A549 (cell line): ENCODE results near the gene E4F1. TPM values are rescaled to one million over a fixed set of nuclear protein-coding genes. Genes with fewer than 3 reads are reported as not detected.
A peak's percentile ranks its signal among the peaks of the same experiment; 100 is the strongest.

ENCODE experiments used
- ATAC-seq, 2 experiments: fragments of 200-7000 bp in 1 of 2; fragments of >200 bp in 1 of 2; cut with Nextera tagmentation in 1 of 2; cut with Tn5 transposase in 1 of 2; 3 replicates each; pipeline versions ENCODE4 v1.8.0 to v1.9.1; 2018 to 2020; ENCODE audit warnings: mild to moderate bottlenecking in 1 of 2, moderate library complexity in 1 of 2
- CTCF ChIA-PET: fragments of 300-600 bp; sonication (Branson Sonifier 250); formaldehyde crosslinking; extraction: SDS; loops from one replicate; lab custom pipeline; 2021; ENCODE audit warnings: antibody characterized with exemption, inconsistent platforms; lab: Yijun Ruan, JAX
- POLR2A ChIA-PET: fragments of 350-600 bp; formaldehyde crosslinking; extraction: SDS; loops from one replicate; lab custom pipeline; 2021; ENCODE audit warnings: antibody characterized with exemption, inconsistent platforms; lab: Yijun Ruan, JAX
- DNase-seq, 2 experiments: peaks; one replicate each; pipeline versions ENCODE4 v3.0.0 to v3.0.0-alpha.2; 2011 to 2016; ENCODE audit warnings: low read depth in 1 of 2, low spot score in 1 of 2
- FAIRE-seq: peaks from 2 replicates; lab custom pipeline; 2011; peaks lifted over from hg19 to GRCh38; lab: Jason Lieb, UNC
- H3K27ac ChIP-seq, 2 experiments: fragments of >200 bp; sonication (Bioruptor Twin); formaldehyde crosslinking; 3 replicates each; pipeline ENCODE4 v1.5.1; 2016 to 2017
- H3K4me1 ChIP-seq: fragments of >200 bp; sonication (Bioruptor Twin); formaldehyde crosslinking; 3 replicates; pipeline ENCODE4 v1.6.1; 2016
- H3K4me2 ChIP-seq: fragments of >200 bp; sonication (Bioruptor Twin); formaldehyde crosslinking; 3 replicates; pipeline ENCODE4 v1.6.1; 2016
- H3K4me3 ChIP-seq: fragments of >200 bp; sonication (Bioruptor Twin); formaldehyde crosslinking; 3 replicates; pipeline ENCODE4 v1.5.1; 2016
- H3K9me3 ChIP-seq: fragments of >200 bp; sonication (Bioruptor Twin); formaldehyde crosslinking; 3 replicates; pipeline ENCODE4 v1.6.1; 2016
- ATOH8 ChIP-seq: fragments of 250-450 bp; sonication (Bioruptor Pico); IDR thresholded peaks from 2 replicates; pipeline ENCODE4 v1.5.0; 2020; ENCODE audit warnings: low read depth, mild to moderate bottlenecking, moderate library complexity
- EHF ChIP-seq: fragments of 250-450 bp; sonication (Bioruptor Pico); IDR thresholded peaks from 2 replicates; pipeline ENCODE4 v1.5.0; 2020; ENCODE audit warnings: mild to moderate bottlenecking
- EHMT2 ChIP-seq: fragments of 200-600 bp; sonication (generic); IDR thresholded peaks from 2 replicates; pipeline ENCODE4 v1.6.1; 2016; ENCODE audit warnings: antibody characterized with exemption, low read depth, mild to moderate bottlenecking, moderate library complexity
- ELK1 ChIP-seq: fragments of 150-350 bp; IDR thresholded peaks from 2 replicates; pipeline ENCODE4 v1.6.1; 2014; ENCODE audit warnings: low read depth, mild to moderate bottlenecking, low read length
- EP300 ChIP-seq, 2 experiments: fragments of >200 bp; sonication (Bioruptor Twin); formaldehyde crosslinking; IDR thresholded peaks; 2 replicates in 1 of 2; 3 replicates in 1 of 2; pipeline ENCODE4 v1.6.1; 2016 to 2017
- FOSB ChIP-seq: fragments of 250-450 bp; sonication (Bioruptor Pico); IDR thresholded peaks from 2 replicates; pipeline ENCODE4 v1.5.0; 2020; ENCODE audit warnings: mild to moderate bottlenecking, moderate library complexity
- GATA3 ChIP-seq: IDR thresholded peaks from 2 replicates; pipeline ENCODE4 v1.6.1; 2012; ENCODE audit warnings: borderline replicate concordance
- HDAC2 ChIP-seq: fragments of 200-600 bp; sonication (generic); IDR thresholded peaks from 2 replicates; pipeline ENCODE4 v1.6.1; 2016
- HMGXB4 ChIP-seq: fragments of 250-450 bp; sonication (Bioruptor Pico); IDR thresholded peaks from 2 replicates; pipeline ENCODE4 v1.5.0; 2021; ENCODE audit warnings: mild to moderate bottlenecking, moderate library complexity, borderline replicate concordance
- HOXA7 ChIP-seq: fragments of 250-450 bp; sonication (Bioruptor Pico); IDR thresholded peaks from 2 replicates; pipeline ENCODE4 v1.5.0; 2020; ENCODE audit warnings: mild to moderate bottlenecking, moderate library complexity
- MAFK ChIP-seq: fragments of 450-650 bp; IDR thresholded peaks from 2 replicates; pipeline ENCODE4 v1.6.1; 2014; ENCODE audit not compliant: partially characterized antibody
- NPAS2 ChIP-seq: fragments of 250-450 bp; sonication (Bioruptor Pico); IDR thresholded peaks from 2 replicates; pipeline ENCODE4 v1.8.0; 2022; ENCODE audit warnings: mild to moderate bottlenecking, moderate library complexity, borderline replicate concordance
- RAD21 ChIP-seq, 2 experiments: fragments of >200 bp in 1 of 2; sonication (Bioruptor Twin) in 1 of 2; formaldehyde crosslinking in 1 of 2; IDR thresholded peaks in 1 of 2; conservative IDR thresholded peaks in 1 of 2; 2 replicates in 1 of 2; 3 replicates in 1 of 2; pipeline ENCODE4 v1.6.1; 2012 to 2018; ENCODE audit warnings: inconsistent platforms in 1 of 2
- RARB ChIP-seq: fragments of 250-450 bp; sonication (Bioruptor Pico); IDR thresholded peaks from 2 replicates; pipeline ENCODE4 v1.8.0; 2021; ENCODE audit warnings: mild to moderate bottlenecking, moderate library complexity
- REST ChIP-seq: fragments of 200-600 bp; sonication (generic); IDR thresholded peaks from 2 replicates; pipeline ENCODE4 v1.6.1; 2016; ENCODE audit warnings: antibody characterized with exemption, mild to moderate bottlenecking, moderate library complexity
- SREBF2 ChIP-seq: fragments of 450-650 bp; IDR thresholded peaks from 2 replicates; pipeline ENCODE4 v1.6.1; 2014; ENCODE audit warnings: mild to moderate bottlenecking, moderate library complexity
- USF2 ChIP-seq: fragments of 450-650 bp; IDR thresholded peaks from 2 replicates; pipeline ENCODE4 v1.6.1; 2014; ENCODE audit warnings: antibody characterized with exemption
- ZC3H11A ChIP-seq: fragments of 450-650 bp; IDR thresholded peaks from 2 replicates; pipeline ENCODE4 v1.6.1; 2014; ENCODE audit warnings: antibody characterized with exemption, mild to moderate bottlenecking
- ZFP36 ChIP-seq: fragments of 450-650 bp; IDR thresholded peaks from 2 replicates; pipeline ENCODE4 v1.6.1; 2014; ENCODE audit warnings: borderline replicate concordance; ENCODE audit not compliant: partially characterized antibody
- WGBS: methylation state at CpG from one replicate; pipeline ENCODE4 v1.1.6; 2017; ENCODE audit errors: missing lambda C conversion rate; 5-methylcytosine and 5-hydroxymethylcytosine counted together
- polyA plus RNA-seq, 4 experiments: library from polyadenylated mRNA; depleted of rRNA in 3 of 4; stranded (reverse); fragments of >200 nt; fragmentation: RNase III in 1 of 4; extraction: RNeasy Plus Mini Kit Qiagen cat#74134 plus additional on column Dnase treatment in 1 of 4; gene quantifications; 2 replicates in 3 of 4; 3 replicates in 1 of 4; pipeline ENCODE4 v1.2.3, GENCODE V29; 2011 to 2017

E4F1 gene
- polyA plus RNA-seq, 2 of the 4 experiments (the other 2 are of a cell fraction) = 10.4 to 23.3 TPM

GRCh38 chr16:2183671-2184070 lies 39.7 kb upstream of the E4F1 start:
- WGBS = 93% methylated on average over 27 of the region's 30 CpGs
- Histone ChIP-seq H3K4me2 (no peak overlapping the region), H3K9me3 (no peaks in the 10 kb centered on the region), H3K4me3 (no peak overlapping the region)
- POLR2A ChIA-PET = interaction anchor here (1.5 kb wide), 1 partner anchor 28 kb away, joined by 3 read pairs; the partner anchor contains the start of gene TRAF7
- DNase-seq (no peak), ATAC-seq (no peak)
- CTCF ChIA-PET = interaction anchor here (2.7 kb wide), 1 partner anchor 11 kb away, joined by 19 read pairs; no protein-coding TSS in a partner anchor
- no peak for TF ChIP-seq USF2
- TF ChIP-seq EHF (CRISPR knock-in tag) = no peak
- TF ChIP-seq ATOH8 = no peak
- no peak for TF ChIP-seq HOXA7 (CRISPR knock-in tag)
- TF ChIP-seq, all 56 proteins: peak for 0
- no peaks in the 10 kb centered on the region for H3K4me1 ChIP-seq
- H3K27ac ChIP-seq = no peak overlapping the region
- FAIRE-seq = no peak

GRCh38 chr16:2184346-2184745 lies 39.0 kb upstream of the E4F1 start:
- peak in 1 of 2 experiments; percentile 2; a peak in 1 of 6 replicates for ATAC-seq
- POLR2A ChIA-PET = interaction anchor here (1.5 kb wide), 1 partner anchor 29 kb away, joined by 3 read pairs; the partner anchor contains the start of gene TRAF7

GRCh38 chr16:2184962-2185361 lies 38.4 kb upstream of the E4F1 start:
- H3K9me3 ChIP-seq = no peaks in the 10 kb centered on the region
- ChIA-PET CTCF (interaction anchor here (2.7 kb wide), 1 partner anchor 10 kb away, joined by 19 read pairs; no protein-coding TSS in a partner anchor), POLR2A (interaction anchor here (1.5 kb wide), 1 partner anchor 29 kb away, joined by 3 read pairs; the partner anchor contains the start of gene TRAF7)
- no peak overlapping the region for H3K4me2 ChIP-seq
- 81% methylated on average over 17 of the region's 20 CpGs for WGBS
- no peak for DNase-seq
- no peak for FAIRE-seq
- no peaks in the 10 kb centered on the region for H3K4me1 ChIP-seq
- no peak overlapping the region for H3K4me3 ChIP-seq
- H3K27ac ChIP-seq = no peak overlapping the region
- TF ChIP-seq RARB (no peak), HDAC2 (no peak), ELK1 (no peak), HMGXB4 (no peak), REST (no peak)
- TF ChIP-seq, all 56 proteins: peak for 0
- peak in 1 of 2 experiments; percentile 5; a peak in 1 of 6 replicates for ATAC-seq

More at GRCh38 chr16:2184346-2184745, 39.0 kb upstream of the E4F1 start:
- 87% methylated on average over 19 of the region's 19 CpGs for WGBS
- H3K27ac ChIP-seq = no peak overlapping the region
- FAIRE-seq (no peak), DNase-seq (no peak)
- no peaks in the 10 kb centered on the region for H3K4me1 ChIP-seq
- H3K4me2 ChIP-seq = no peak overlapping the region
- CTCF ChIA-PET = interaction anchor here (2.7 kb wide), 1 partner anchor 11 kb away, joined by 19 read pairs; no protein-coding TSS in a partner anchor
- TF ChIP-seq ELK1 = no peak
- no peak for TF ChIP-seq MAFK
- TF ChIP-seq ZC3H11A = no peak
- TF ChIP-seq EHMT2 = no peak
- no peak for TF ChIP-seq GATA3
- TF ChIP-seq EP300 (IDR thresholded peaks at IDR 0.05) = no peak
- TF ChIP-seq NPAS2 = no peak
- TF ChIP-seq USF2 = no peak
- no peak for TF ChIP-seq HOXA7 (CRISPR knock-in tag)
- TF ChIP-seq FOSB = no peak
- TF ChIP-seq RAD21 (conservative IDR thresholded peaks at IDR 0.05 in 1 of 2, IDR thresholded peaks at IDR 0.05 in 1 of 2) = no peak
- TF ChIP-seq SREBF2 = no peak
- TF ChIP-seq ZFP36 = no peak
- TF ChIP-seq, all 56 proteins: peak for 0
- Histone ChIP-seq H3K4me3 (no peak overlapping the region), H3K9me3 (no peaks in the 10 kb centered on the region)
